HG02870 (cell line): Measurements from ENCODE around the gene FOXO3.

Experiments used
- ATAC-seq: cut with Tn5 transposase; IDR thresholded peaks from one replicate; pipeline ENCODE4 v1.9.1; 2021; ENCODE audit warnings: mild to moderate bottlenecking, moderate library complexity; ENCODE audit not compliant: unreplicated experiment

FOXO3 gene

GRCh38 chr6:108574457-108575141 lies 13.9 kb downstream of the FOXO3 start:
- no peak for ATAC-seq

DNA sequence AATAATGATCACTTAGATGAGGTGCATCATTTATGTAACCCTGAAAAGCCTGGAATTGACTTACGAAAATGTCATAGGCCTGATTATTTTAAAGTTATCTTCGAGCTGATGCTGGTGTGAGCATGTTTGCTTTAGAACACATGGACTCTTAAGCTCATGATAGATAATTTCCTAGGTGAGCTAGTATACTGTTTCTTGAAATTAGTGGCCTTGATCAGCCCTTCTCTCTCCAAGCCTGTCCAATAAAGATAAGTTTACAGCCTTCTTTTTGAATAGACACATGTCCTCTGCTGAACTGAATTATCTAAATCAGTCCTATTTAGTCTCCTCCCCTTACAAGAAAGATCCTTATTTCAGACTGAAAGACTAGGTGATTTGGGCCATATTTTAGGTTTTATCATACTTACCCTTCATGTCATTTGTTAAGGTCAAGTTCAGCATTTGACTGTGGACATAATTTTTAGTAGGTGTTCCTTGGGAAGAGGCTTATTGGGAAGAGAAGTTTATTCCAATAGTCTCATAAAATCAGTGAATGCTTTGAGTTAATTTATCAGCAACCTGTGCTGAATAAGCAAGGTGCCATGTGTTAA lies 15.3 kb downstream of the FOXO3 start:
- no peak for ATAC-seq

DNA sequence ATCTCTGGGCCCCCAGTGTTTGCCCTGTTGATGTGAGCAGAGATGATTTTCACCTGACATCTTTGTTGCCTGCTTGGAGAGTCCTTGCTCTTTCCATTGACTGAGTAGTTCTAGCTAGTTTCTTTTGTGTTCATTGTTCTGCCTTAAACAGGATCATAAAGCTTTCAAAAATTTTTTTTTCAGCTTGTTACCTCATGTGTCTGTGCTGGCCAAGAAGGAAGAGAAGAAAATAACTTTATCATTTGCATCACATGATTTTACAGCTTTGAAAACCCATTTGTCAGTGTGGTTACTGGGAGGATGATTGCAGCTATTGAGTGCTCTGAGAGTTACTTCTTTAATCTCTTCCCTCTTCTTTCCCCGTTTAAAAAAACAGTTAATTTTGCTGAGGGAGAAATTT lies 16.0 kb downstream of the FOXO3 start:
- no peak for ATAC-seq

DNA sequence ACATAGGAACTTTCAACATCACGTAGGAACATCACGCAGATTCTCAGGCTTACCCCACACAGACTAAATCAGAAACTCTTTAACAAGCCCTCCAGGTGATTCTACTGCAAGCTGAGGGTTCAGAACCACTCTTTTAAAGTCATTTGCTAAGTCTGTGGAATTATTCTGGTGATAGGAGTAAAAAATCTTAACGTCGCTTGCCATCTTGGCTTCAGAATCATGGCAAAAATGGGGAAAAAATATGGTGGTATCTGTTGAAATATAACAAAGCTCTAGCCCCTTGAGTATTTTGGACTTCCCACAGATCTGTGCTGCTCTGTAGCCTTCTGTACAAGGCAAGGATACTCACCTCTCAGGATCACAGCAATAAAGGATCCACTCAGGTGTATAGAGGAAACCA lies 17.4 kb downstream of the FOXO3 start:
- ATAC-seq, result no peak

GRCh38 chr6:108578595-108579327 lies 18.0 kb downstream of the FOXO3 start:
- ATAC-seq, result no peak

GRCh38 chr6:108579328-108579721 lies 18.6 kb downstream of the FOXO3 start:
- ATAC-seq, result no peak

- no peak for ATAC-seq
Observed at GRCh38 chr6:108580646-108581045, 19.9 kb downstream of the FOXO3 start.

DNA sequence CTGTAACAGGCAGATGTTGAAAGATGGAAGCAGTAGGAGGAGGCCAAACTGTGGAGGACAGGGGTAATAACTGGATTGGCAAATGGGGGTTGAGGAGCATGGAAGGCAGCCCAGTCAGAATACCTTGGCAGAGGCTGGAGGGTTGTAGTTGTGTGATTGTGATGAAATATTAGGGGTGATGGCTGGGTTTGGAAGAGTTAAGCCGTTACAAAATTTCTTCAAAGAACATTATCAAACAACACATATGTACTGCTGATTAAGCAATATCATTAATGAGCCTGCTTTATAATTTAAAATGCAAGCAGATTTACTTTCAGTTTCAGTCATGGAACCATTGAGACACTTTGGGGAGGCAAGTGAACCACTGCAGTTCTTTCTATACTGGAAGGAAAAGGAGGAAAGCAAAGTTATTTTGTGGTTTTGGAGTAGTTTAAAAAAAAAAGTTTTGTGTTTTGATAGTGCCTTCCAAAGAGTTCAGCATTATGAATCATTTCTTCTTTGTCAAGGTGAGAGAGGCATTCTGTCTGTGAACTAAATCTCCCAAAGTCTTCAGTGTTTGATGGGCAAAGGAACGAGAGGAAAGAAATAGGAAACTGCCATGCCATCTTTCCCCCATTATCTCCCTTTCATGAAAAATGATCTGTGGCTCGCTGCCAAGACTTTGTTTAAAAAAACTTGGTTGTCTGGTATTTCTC lies 20.7 kb downstream of the FOXO3 start:
- no peak for ATAC-seq

DNA sequence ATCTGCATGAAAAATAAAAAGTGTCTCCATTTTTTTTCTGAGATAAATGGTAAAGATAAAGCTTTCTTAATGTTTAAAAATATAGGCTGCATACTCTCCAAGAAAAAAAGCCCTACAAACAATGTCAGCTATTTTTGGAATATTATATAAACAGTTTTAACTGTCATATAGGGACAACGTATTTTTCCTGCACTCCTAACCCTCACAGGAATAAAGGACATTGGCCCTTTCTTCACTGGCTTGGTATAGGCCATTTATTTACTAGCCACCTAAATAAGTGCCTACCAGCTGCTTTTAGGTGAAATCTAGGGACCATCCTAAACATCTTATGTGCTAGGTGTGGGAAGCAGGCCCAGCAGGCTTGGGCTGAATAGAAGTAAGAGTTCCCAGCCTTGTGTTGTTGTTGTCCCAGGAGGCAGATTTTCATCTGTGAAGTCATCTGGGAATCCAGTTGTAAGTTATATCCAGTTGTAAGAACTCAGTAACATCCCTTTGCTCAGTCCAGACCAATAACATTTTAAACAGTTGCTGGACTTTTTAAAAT lies 21.3 kb downstream of the FOXO3 start:
- no peak for ATAC-seq

- no peak for ATAC-seq
Observed at GRCh38 chr6:108582618-108583017, 21.9 kb downstream of the FOXO3 start.

DNA sequence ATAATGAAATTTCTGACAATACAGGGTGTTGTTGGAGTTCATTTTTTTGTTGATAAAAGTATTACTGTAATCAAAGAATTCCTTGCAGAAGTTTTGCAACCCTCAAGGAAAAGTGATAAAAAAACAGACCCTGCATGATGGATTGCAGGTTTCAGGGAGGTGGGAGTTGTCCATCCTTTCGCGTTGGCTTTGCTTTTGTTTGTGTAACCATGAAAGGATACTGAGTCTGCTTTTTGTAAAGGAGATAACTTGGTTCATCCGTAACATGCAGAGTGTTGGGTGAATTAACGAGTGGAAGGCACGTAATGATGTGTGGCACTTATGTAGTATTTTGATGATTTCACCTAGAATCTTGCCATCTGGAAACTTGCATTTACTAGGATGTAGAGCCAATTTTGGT lies 23.6 kb downstream of the FOXO3 start:
- ATAC-seq, result no peak

DNA sequence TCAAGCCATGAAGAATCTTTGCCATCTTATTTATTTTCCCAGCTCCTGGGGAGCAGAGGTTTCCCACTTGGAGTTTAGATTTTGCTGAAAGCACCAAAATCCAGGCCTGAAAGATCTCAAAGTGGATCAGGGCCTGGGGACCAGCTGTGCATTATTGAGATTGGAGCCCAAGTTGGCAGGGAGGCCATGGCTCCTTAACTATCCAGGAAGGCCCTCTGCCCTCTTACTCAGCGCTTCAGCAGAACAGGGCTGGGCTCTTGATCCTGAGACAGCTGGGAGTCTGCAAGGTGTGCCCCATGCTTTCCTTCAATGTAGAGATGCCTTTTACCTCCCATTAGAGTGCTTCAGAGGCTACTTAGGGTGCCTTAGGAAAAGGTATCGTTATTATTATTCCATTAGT lies 24.6 kb downstream of the FOXO3 start:
- ATAC-seq, result no peak

DNA sequence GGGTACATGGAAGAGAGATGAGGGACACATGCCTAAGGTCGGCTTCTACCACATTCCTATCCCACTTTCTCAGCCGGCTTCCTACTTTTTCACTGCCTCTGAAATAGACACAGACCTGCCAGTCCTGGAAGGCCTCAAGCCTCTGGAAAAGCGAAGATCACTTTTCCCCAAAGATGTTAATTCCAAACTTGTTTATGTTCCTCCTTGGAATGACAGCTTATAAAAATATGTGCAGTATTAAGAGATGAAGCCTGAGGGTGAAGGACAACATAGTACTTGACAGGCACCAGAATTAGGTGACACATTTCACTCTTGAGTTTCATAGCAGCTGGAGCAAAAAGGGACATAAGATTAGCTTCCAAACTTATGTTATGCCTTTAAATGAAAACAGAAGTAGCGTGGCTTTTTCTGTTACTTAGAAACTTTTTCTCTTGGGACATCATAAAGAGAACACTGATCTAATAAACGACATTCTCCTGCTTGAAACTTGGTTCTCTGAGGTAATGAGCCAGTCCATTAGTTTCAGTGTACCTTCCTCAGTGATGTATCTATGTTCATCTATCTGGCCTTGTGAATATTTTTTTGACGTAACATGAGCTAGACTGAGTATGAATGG lies 25.3 kb downstream of the FOXO3 start:
- no peak for ATAC-seq

DNA sequence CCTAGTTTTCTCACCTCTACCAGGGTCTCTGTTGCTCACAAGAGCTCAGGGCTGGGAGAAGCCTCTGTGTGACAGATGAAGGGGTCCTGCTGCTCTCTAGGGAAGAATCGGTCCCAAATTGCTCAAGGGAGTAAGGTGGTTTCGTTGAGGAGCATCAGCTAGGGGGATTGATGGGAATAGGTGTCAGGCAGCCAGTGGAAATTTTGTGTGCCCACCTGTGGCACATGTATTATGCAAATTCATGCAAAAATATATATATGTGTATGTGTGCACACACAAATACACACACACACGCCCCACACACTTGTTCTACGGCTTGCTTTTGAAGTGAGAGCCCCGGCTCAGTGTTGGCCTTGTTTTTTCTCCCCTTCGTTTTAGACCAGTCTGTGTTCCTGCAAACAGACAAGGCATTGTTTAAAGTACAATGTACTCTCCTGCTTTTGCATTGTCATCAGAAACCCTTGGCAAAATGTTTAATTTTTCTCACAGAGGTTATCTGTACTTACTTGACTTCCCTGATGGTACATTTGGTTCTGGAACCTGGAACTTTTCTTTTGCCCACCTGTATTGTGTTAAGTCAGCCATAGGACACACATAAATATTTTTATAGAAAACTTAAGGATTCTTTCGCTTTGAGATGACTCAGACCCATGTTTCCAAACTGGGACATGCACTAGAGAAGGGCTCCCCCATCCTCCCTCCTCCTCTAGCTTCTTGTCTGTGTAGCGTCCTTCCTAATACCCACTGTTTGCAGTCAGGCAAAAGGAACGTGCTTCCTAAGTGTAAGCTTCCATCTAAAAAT lies 26.7 kb downstream of the FOXO3 start:
- no peak for ATAC-seq

DNA sequence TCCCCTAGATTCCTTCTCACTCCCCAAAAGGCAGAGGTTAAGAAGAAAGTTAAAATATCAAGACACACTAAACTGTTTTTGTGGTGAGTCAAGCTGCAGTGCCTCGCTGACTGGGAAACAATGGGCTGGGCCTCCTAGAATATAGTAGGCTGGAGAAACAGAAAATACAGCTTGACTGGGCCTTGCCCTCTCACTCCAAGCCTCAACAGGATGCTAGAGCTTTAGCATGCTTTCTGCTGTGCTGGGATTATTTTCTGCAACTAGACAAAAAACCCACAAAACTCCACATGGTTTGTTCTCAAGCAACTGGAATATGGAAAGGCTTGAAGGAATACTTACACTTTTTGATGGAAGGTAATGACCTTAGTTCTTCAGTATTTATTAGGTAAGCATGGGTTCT lies 27.9 kb downstream of the FOXO3 start:
- ATAC-seq, result no peak

- ATAC-seq, result no peak
Observed at GRCh38 chr6:108589244-108589791, 28.6 kb downstream of the FOXO3 start.

- ATAC-seq, result no peak
Observed at GRCh38 chr6:108591040-108591816, 30.5 kb downstream of the FOXO3 start.

- peak; percentile 88 for ATAC-seq
Observed at GRCh38 chr6:108592371-108593337, 31.9 kb downstream of the FOXO3 start.
